Measurements from ENCODE around the gene NPSR1.

DNA sequence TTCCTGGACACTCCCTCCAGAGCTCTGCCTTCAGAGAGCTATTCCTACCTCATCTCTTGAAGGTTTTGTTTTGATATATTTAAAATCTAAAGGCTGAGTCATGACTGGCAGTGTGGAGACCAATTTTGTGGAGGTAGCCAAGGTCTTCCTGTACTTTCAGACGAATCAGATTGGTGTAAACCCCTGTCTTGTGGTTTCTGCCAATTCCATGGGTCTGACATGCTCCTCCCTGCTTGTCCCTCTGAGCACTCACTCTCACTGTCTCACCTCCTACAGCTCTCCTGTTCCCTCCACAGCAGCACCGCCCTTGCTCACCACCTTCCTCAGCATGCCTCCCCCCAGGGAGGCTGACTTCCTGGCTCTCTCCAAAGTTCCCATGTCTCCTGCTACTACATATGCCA, 179.8 kb downstream of the NPSR1 start:
- TF ChIP-seq POLR2A (IDR thresholded peaks at IDR 0.05) (no peak), CTCF (IDR thresholded peaks at IDR 0.05) (no peak)

Data from uterus (tissue), 2 donors.